Left ventricle myocardium inferior (tissue), 1 donor: ENCODE measurements around the gene GRIK3. TPM values are rescaled to one million over a fixed set of nuclear protein-coding genes. Genes with fewer than 3 reads are reported as not detected.

Experiments used
- DNase-seq: peaks from one replicate; pipeline ENCODE4 v3.0.0-alpha.2; 2020
- H3K27ac ChIP-seq: fragments of 200-600 bp; replicated peaks from 2 replicates; pipeline ENCODE4 v1.8.0; 2021
- H3K27me3 ChIP-seq: fragments of 200-600 bp; 2 replicates; pipeline ENCODE4 v1.8.0; 2021; ENCODE audit warnings: low read depth
- H3K36me3 ChIP-seq: fragments of 200-600 bp; 2 replicates; pipeline ENCODE4 v1.8.0; 2021
- H3K4me1 ChIP-seq: fragments of 200-600 bp; 2 replicates; pipeline ENCODE4 v1.8.0; 2021
- H3K4me3 ChIP-seq: fragments of 200-600 bp; 2 replicates; pipeline ENCODE4 v1.8.0; 2021; ENCODE audit warnings: mild to moderate bottlenecking, moderate library complexity
- H3K9me3 ChIP-seq: fragments of 200-600 bp; replicated peaks from 2 replicates; pipeline ENCODE4 v1.8.0; 2021
- CTCF ChIP-seq: fragments of 200-600 bp; IDR thresholded peaks from 2 replicates; pipeline ENCODE4 v1.8.0; 2021; ENCODE audit warnings: antibody characterized with exemption, mild to moderate bottlenecking, borderline replicate concordance
- intact Hi-C: fragments of 100-400 bp; cut with micrococcal nuclease; formaldehyde crosslinking; loops from one replicate; pipeline ENCODE4 v1.11.0; 2022
- total RNA-seq: library from RNA; stranded (reverse); fragmentation: NEBNext Ultra II Directional; extraction: Animal tissue kit (Norgen Biotek cat#: 25700); gene quantifications from one replicate; pipeline ENCODE4 v1.2.1, GENCODE V29; 2021
- donor health status: DM: no; HTN: yes; CAD: no; lungs with severe emphysema.

Gene GRIK3
- total RNA-seq, 1 donor from 2014 or later = 0.55 TPM

DNA sequence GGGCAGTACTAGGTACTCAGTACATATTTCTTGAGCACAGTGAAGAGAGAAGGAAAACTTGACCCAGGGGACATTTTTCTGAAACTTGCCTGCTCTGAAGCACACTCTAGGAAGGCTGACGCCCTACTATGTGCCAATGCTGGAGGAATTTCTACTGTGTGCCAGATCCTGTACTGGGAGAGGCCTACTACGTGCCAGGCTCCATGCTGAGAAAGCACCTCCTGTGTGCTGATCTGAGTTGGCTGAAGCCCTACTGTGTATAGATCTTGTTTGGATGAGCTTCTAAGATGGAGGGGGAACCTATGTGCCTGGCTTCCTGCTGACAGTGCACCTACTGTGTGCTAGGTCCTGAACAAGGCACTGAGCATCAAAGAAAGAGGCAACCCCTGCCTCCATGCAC is 86.2 kb downstream of the GRIK3 start:
- no peaks in the 10 kb centered on the region for H3K4me1 ChIP-seq
- intact Hi-C loops = no loop called here
- no peak overlapping the region for H3K4me3 ChIP-seq
- no peaks in the 10 kb centered on the region for H3K9me3 ChIP-seq
- peaks cover 76% of the 10 kb centered on the region for H3K27me3 ChIP-seq
- DNase-seq = no peak
- TF ChIP-seq CTCF = no peak
- no peaks in the 10 kb centered on the region for H3K36me3 ChIP-seq
- no peak overlapping the region for H3K27ac ChIP-seq

DNA sequence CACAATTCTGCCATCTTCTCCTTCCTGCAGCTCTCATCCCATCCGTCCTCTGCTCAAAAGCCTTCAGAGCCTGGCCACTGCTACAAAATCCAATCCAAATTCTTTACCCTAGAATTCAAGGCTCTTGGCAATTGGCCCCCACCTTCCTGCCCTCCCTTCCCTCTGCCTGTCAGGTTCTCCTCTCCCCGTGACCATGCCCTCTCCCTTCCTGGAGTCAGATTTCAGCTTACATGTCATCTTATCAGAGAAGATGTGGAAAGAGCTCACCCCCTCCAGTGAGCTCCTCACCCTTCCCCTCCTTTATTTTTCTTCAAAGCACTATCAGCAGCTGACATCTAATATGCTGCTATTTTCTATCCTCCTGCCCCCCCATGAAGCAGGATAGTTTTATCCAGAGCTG is 86.9 kb downstream of the GRIK3 start:
- H3K4me3 ChIP-seq = no peak overlapping the region
- no peak for TF ChIP-seq CTCF
- no peak for DNase-seq
- H3K9me3 ChIP-seq = no peaks in the 10 kb centered on the region
- H3K27me3 ChIP-seq = peaks cover 76% of the 10 kb centered on the region
- no peaks in the 10 kb centered on the region for H3K4me1 ChIP-seq
- intact Hi-C loops = no loop called here
- H3K36me3 ChIP-seq = no peaks in the 10 kb centered on the region
- H3K27ac ChIP-seq = no peak overlapping the region

- intact Hi-C loops = no loop called here
- H3K4me3 ChIP-seq = no peak overlapping the region
- no peak for DNase-seq
- peaks cover 80% of the 10 kb centered on the region for H3K27me3 ChIP-seq
- no peaks in the 10 kb centered on the region for H3K36me3 ChIP-seq
- H3K27ac ChIP-seq = no peak overlapping the region
- no peaks in the 10 kb centered on the region for H3K4me1 ChIP-seq
- H3K9me3 ChIP-seq = no peaks in the 10 kb centered on the region
- TF ChIP-seq CTCF = no peak
Measured at GRCh38 chr1:36944883-36945282, 89.4 kb downstream of the GRIK3 start.

DNA sequence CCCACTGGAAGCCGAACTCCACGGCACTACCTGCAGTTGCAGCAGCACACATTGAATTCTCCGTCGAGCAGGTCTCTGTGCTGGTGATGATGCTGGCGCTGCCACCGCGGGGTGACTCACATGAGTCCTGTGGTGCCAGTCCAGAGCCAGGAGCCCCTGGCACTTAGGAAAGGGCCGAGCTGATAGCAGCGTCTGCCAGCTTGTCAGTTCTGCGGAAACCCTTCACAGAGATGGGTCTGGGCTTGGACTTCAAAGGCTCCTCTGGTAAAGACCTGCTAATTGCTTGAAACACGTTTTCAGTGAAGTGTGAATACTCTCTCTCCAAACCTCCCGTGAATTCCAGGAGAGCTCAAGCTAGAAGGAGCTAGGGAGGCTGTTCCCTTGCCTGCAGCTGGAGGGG is 92.2 kb downstream of the GRIK3 start:
- DNase-seq = no peak
- intact Hi-C loops = no loop called here
- H3K27me3 ChIP-seq = peaks cover 80% of the 10 kb centered on the region

GRCh38 chr1:36941316-36941978 is 92.9 kb downstream of the GRIK3 start:
- Histone ChIP-seq H3K27ac (no peak overlapping the region), H3K4me1 (no peaks in the 10 kb centered on the region), H3K9me3 (no peaks in the 10 kb centered on the region), H3K36me3 (no peaks in the 10 kb centered on the region), H3K27me3 (peaks cover 80% of the 10 kb centered on the region), H3K4me3 (no peak overlapping the region)
- intact Hi-C loops = no loop called here
- no peak for DNase-seq
- no peak for TF ChIP-seq CTCF

More for the DNA sequence above, 92.2 kb downstream of the GRIK3 start:
- TF ChIP-seq CTCF = no peak
- no peaks in the 10 kb centered on the region for H3K9me3 ChIP-seq
- H3K36me3 ChIP-seq = no peaks in the 10 kb centered on the region
- H3K4me3 ChIP-seq = no peak overlapping the region
- no peak overlapping the region for H3K27ac ChIP-seq
- no peaks in the 10 kb centered on the region for H3K4me1 ChIP-seq
